Middle frontal gyrus (tissue), 1 donor: ENCODE results near the gene TRPV5.

Source experiments
- DNase-seq: peaks from one replicate; pipeline ENCODE4 v3.0.0-alpha.2; 2015; ENCODE audit warnings: low spot score; ENCODE audit errors: extremely low spot score

The TRPV5 gene

DNA sequence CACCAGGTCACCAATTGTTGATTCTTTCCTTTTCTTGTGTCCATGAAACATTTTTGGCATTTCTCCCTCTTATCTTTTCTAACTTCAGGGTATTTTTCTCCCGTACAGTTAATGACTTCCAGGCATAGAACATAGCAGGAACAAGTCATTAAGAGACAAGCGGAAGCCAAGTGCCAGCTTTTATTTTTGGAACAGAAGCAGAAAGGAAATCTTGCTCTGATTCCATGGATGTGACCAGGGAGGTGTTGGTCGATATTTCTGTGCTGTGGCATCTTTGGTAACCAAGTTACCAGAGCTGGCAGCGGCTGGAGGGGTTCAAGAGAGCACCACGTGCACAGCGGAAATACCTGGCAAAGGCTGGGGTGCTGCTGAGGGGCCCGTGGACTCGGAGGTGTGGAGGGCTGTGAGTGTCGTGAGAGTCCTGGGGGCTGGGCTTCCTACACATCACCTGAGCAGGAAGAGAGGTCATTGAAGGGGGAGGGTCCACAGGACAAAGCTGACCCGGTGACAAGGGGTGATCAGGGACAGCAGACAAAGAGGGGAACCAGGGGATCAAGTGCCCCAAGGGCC, 7.5 kb upstream of the TRPV5 start:
- no peak for DNase-seq

DNA sequence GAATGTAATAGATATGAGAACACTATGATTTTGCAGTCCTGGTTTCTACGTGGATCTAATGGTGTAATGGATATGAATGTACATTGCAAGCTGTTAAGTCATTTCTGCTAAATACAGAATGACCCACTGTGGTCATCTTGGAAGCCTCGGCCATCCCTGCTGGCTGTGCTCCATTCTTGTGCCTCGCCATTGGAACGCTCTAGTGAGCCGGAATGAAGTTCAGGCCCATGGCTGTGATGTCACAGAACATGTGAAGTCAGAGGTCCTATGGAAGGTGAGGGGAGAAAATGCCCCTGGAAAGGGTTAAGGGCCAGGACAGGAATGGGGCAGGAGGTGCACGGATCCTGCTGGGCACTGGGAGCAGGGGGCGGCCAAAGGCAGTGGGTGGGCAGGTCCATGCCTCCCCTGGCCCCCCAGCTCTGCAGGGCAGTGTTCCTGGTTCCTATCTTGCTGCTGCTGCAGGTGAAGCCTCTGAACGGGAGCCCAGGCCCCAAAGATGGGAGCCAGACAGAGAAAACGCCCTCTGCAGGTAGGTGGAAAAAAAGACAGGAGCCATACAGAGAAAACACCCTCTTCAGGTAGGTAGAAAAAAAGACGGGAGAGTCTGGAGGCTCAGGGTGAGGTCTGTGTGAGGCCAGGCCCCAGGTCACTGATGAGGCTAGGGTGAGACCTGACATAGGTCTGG, 5.8 kb upstream of the TRPV5 start, which contains the start of gene LLCFC1:
Gene LLCFC1 (plus strand): TSS at position 259 of the 685 bp plus-strand sequence. CDS start 138 bp downstream, at position 397.
- no peak for DNase-seq

DNA sequence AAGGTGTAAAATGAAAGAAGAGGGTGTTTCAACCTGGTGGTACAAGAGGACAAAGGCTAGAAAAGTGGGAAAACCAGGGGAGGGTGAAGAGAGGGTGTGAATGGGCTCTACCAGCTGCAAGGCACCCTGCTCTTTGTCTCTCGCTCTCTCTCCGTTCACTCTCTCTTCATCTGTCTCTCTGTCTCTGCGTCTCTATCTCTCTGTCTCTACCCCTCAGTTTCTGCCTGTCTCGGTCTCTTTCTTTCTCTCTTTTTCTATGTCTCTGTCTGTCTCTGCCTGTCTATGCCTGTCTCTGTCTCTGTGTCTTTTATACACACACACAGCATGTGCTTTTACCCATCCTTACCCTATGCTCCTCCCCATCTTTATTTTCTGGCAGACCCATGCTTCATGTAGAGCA, 5.1 kb upstream of the TRPV5 start:
- no peak for DNase-seq

GRCh38 chr7:142935941-142936565, 2.5 kb upstream of the TRPV5 start:
- no peak for DNase-seq

- no peak for DNase-seq
Measured at GRCh38 chr7:142934056-142934455, 510 bp upstream of the TRPV5 start.

- DNase-seq, result no peak
Measured at GRCh38 chr7:142933092-142933475, 462 bp downstream of the TRPV5 start.

DNA sequence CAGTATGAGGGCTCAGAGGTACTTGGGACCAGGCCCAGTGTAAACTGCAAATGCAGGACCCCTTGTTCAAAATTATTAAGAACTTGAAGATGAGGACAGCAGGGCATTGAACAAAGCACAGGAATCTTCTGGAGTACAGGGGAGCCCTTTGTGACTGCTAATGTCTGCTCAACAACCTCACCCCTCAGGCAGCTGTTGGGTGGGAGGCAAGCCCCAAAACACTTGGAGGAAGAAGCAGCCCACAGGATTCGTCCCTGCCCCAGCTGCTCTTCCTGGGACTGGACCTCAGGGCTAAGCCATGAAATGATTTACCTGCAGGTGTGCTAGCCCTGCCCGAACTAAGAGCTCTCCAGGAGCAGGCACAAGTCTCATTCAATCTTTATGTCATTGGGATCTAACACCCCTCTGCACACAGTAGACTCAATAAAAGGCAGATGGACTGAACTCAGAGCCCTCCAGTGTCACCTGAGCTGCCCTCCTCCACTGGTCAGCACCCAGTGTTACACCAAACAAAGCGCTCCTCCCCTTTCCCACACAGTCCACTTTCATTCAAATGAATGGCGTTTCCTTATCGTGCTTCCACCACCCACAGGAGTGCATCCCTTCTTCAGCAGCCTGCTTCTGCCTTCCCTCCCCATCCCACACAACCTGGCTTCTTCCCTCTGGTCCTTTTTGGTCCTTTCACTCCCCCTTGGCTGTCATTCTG, 1.0 kb downstream of the TRPV5 start:
- no peak for DNase-seq

DNA sequence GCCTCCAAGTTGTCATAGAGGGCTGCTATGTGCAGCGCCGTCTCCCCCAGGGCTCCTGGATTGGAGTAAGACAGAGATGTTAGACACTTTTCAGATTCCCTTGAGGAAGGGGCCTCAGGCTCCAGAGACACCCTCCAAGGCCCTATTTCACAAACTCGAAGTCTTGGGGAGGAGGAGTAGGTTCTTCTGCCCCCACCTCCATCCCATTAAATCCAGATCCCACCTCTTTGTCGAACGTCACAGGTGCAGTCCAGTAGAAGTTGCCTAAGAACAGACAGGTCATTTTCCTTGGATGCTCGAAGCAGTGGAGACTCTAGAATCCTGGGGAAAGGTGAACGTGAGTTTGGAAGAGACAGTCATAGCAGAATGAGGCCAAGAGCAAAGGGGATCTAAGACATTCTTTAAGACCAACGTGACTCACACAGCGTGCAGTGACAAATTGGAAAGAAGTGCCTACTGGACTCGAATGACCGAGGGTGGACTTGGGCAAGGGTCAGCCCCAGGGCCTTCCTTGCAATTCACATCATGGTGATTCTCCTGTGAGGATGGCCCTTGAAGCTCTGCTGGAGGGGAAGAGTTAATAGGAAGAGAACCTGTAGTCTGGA, 3.3 kb downstream of the TRPV5 start:
- no peak for DNase-seq

- no peak for DNase-seq
Measured at GRCh38 chr7:142927949-142928348, 5.6 kb downstream of the TRPV5 start.

DNA sequence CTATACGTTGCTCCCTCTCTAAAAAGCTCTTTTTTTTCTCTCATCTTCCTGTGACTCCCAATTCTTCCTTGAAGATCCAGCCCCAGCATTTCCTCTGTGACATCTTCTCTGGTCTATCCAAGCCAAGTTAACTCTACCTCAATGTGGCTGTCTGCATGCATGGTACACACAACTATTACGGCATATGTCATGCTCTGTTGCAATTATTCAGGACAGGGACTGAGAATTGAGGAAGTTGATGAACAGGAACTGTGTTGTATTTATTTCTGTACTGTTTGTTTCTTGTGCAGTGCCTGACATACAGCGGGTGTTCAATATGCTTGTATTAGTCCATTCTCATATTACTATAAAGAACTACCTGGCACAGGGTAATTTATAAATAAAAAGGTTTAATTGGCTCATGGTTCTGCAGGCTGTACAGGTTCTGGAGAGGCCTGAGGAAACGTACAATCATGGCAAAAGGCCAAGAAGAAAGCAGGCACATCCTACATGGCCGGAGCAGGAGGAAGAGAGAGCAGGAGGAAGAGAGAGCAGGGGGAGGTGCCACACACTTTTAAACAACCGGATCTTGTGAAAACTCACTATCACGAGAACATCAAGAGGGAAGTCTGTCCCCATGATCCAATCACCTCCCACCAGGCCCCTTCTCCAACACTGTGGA, 6.3 kb downstream of the TRPV5 start:
- no peak for DNase-seq

- DNase-seq, result no peak
Measured at GRCh38 chr7:142925413-142925812, 8.1 kb downstream of the TRPV5 start.

GRCh38 chr7:142923391-142923790, 10.2 kb downstream of the TRPV5 start:
- no peak for DNase-seq

DNA sequence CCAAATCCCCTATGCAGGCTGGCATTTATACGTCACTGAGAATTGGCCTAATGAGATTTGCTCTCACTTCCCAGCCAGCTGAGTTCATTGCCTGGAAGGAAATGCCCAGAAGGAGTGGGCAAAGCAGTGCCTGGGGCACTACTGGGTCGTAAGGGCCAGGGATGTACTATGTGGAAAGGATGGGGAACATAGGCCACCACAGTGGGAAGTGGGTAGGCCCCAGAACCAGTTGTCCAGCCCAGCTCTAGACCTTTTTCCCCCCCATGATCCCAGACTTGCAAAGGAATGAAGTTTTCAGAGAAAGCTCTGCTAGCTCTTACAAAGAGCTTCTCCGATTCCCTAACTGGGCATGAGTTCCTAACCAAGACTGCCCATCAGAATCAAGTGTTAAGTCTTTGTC, 13.9 kb downstream of the TRPV5 start:
- DNase-seq, result no peak

GRCh38 chr7:142918901-142919300, 14.6 kb downstream of the TRPV5 start:
- DNase-seq, result no peak

- DNase-seq, result no peak
Measured at GRCh38 chr7:142917447-142917846, 16.1 kb downstream of the TRPV5 start.

DNA sequence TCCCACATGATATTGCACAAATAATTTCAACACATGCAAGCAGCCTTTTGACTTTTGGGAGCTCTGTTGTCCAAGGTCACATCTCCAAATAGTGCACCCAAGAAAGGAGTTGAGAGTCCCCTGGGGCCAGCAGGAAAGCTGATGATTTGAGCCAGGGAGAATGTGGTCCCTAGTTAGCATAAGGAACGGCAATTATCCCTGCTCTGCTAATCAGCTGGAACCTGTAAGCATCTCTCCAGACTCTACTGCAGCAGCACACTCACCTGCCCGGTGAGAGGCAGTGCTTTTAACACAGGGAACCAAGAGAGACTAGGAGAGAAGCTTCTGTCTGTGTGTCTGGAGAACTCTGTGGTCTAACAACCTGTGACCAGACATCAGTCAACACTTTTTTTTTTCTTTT, 17.0 kb downstream of the TRPV5 start:
- no peak for DNase-seq

GRCh38 chr7:142915315-142915714, 18.2 kb downstream of the TRPV5 start:
- no peak for DNase-seq

- no peak for DNase-seq
Measured at GRCh38 chr7:142914121-142914520, 19.4 kb downstream of the TRPV5 start.

GRCh38 chr7:142913566-142913965, 20.0 kb downstream of the TRPV5 start:
- no peak for DNase-seq

DNA sequence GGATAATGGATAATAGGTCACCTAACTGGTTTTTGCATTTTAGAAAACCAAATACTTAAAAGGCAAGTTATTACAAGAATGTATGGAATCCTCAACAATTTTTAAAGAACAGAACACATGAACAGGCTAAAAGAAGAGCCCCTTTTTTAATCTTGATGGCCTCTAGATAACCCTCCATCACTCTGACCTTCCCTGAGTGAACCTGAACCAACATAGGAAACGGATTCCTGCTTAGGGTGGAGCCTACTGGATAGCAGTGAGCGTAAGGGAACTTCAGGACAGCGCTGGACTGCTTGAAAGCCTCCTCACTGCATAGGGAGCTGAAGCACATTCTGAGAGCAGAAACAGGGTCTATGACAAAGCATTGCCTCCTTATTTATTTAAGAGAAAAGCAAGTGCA, 20.5 kb downstream of the TRPV5 start:
- no peak for DNase-seq

GRCh38 chr7:142910481-142910880, 23.1 kb downstream of the TRPV5 start:
- DNase-seq, result no peak
